Measurements from ENCODE around the gene MRPL28.
"Not testable (repeated sequence)": the region's sequence is repeated elsewhere in the genome, so short reads cannot be mapped to it uniquely, and the experiment has no call there.

Gene MRPL28

GRCh38 chr16:379961-380761 lies 9.8 kb upstream of the MRPL28 start:
- POLR2A ChIA-PET: interaction anchor here (4.0 kb wide), 1 partner anchor 9 kb away, joined by 17 read pairs; the partner anchor contains the start of gene MRPL28
- TF ChIP-seq ELF4 (IDR thresholded peaks at IDR 0.05) (no peak), SP1 (IDR thresholded peaks at IDR 0.05) (no peak), ARNT (IDR thresholded peaks at IDR 0.05) (no peak), BHLHE40 (IDR thresholded peaks at IDR 0.05; ENCODE audit: borderline replicate concordance) (no peak), FOXM1 (IDR thresholded peaks at IDR 0.05; ENCODE audit: borderline replicate concordance) (no peak), LEF1 (IDR thresholded peaks at IDR 0.05; ENCODE audit: borderline replicate concordance) (no peak), TARDBP (IDR thresholded peaks at IDR 0.05) (no peak), CTBP1 (IDR thresholded peaks at IDR 0.05; ENCODE audit: borderline replicate concordance) (no peak), NFRKB (IDR thresholded peaks at IDR 0.05) (no peak), ZNF384 (IDR thresholded peaks at IDR 0.05) (no peak), SUZ12 (IDR thresholded peaks at IDR 0.05) (no peak), L3MBTL2 (conservative IDR thresholded peaks at IDR 0.05) (no peak), HDGF (IDR thresholded peaks at IDR 0.05; ENCODE audit: borderline replicate concordance) (no peak), FOXA1 (IDR thresholded peaks at IDR 0.05) (no peak), FOXK2 (IDR thresholded peaks at IDR 0.05) (no peak)
- TF ChIP-seq, protein P1, sequence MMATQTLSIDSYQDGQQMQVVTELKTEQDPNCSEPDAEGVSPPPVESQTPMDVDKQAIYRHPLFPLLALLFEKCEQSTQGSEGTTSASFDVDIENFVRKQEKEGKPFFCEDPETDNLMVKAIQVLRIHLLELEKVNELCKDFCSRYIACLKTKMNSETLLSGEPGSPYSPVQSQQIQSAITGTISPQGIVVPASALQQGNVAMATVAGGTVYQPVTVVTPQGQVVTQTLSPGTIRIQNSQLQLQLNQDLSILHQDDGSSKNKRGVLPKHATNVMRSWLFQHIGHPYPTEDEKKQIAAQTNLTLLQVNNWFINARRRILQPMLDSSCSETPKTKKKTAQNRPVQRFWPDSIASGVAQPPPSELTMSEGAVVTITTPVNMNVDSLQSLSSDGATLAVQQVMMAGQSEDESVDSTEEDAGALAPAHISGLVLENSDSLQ (IDR thresholded peaks at IDR 0.05): no peak
- CTCF ChIA-PET: interaction anchor here (0.6 to 1.0 kb wide), 2 partner anchors 9 to 113 kb away, joined by 3 to 6 read pairs; partner anchors contain the start of gene MRPL28
- no peak for DNase-seq (ENCODE audit: extremely low spot score)

DNA sequence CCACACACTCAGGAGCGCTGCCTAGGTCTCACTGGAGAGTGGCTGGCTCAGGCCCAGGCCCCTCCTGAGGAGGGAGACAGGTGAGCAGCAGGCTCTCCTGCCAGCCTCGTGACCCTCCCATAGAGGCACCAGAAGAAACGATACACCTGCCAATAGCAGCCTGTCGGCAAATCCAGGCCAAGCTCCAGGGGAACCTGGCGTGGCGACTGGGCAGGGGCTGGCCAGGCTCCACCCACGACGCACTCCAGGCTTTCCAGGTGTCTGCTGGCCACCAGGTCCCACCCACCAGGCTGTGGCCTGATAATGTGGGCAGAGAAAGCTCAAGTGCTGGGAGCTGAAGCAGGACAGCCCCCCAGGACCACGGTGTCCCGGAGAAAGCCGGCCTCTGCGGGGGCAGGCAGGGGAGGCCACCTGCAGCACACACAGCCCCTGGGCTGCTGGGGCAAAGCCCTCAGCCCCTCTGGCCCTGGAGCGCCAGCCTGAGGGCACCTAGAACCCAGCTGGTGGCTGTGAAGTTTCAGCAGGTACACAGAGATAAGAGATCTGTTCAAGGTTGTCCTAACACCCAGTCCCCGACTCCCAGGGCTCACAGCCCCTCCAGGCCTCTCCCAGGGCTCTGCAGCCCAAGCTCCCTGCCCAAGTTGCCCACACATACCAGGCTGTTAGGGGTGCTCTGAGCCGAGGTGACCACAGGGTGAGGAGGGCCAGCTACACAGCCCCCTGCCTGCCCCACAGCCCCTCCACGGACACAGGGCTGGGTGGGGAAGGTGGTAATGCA lies 9.0 kb upstream of the MRPL28 start:
- no peak for TF ChIP-seq BHLHE40 (IDR thresholded peaks at IDR 0.05; ENCODE audit: borderline replicate concordance)
- no peak for TF ChIP-seq L3MBTL2 (conservative IDR thresholded peaks at IDR 0.05)
- TF ChIP-seq LEF1 (IDR thresholded peaks at IDR 0.05; ENCODE audit: borderline replicate concordance): no peak
- TF ChIP-seq FOXK2 (IDR thresholded peaks at IDR 0.05): no peak
- TF ChIP-seq CTBP1 (IDR thresholded peaks at IDR 0.05; ENCODE audit: borderline replicate concordance): no peak
- DNase-seq (ENCODE audit: extremely low spot score): no peak
- ChIA-PET POLR2A (no interaction called here), CTCF (no interaction called here)

DNA sequence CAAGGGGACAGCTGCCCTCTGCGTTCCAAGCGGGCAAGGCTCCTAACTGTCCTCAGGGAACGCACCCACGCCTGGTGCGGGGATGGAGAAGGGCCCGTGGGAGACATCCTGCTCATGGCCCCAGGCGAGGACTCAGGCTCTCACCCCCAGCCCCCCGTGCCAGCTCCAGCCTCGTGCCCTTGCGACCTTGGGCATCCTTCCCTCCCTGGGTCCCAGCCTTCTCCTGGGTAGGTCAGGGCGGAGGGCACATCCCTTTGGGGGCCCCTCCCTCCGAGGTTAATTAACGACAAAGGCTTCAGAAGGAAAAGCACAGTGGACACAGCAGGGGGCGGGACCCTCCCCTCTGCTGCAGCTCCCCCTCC lies 8.5 kb upstream of the MRPL28 start:
- CTCF ChIA-PET: no interaction called here

GRCh38 chr16:378113-378820 lies 7.9 kb upstream of the MRPL28 start:
- POLR2A ChIA-PET; CTCF ChIA-PET; DNase-seq (ENCODE audit: extremely low spot score): not testable (repeated sequence)

More for the DNA sequence above, 8.5 kb upstream of the MRPL28 start:
- no peak for TF ChIP-seq SP1 (IDR thresholded peaks at IDR 0.05)
- TF ChIP-seq, protein P1 (IDR thresholded peaks at IDR 0.05): no peak
- no peak for TF ChIP-seq FOXK2 (IDR thresholded peaks at IDR 0.05)
- TF ChIP-seq FOXA1 (IDR thresholded peaks at IDR 0.05): no peak
- TF ChIP-seq LEF1 (IDR thresholded peaks at IDR 0.05; ENCODE audit: borderline replicate concordance): no peak
- no peak for TF ChIP-seq ZNF384 (IDR thresholded peaks at IDR 0.05)
- TF ChIP-seq SUZ12 (IDR thresholded peaks at IDR 0.05): no peak
- TF ChIP-seq ARNT (IDR thresholded peaks at IDR 0.05): no peak
- TF ChIP-seq HDGF (IDR thresholded peaks at IDR 0.05; ENCODE audit: borderline replicate concordance): no peak
- TF ChIP-seq NFRKB (IDR thresholded peaks at IDR 0.05): no peak
- POLR2A ChIA-PET: no interaction called here
- no peak for DNase-seq (ENCODE audit: extremely low spot score)

DNA sequence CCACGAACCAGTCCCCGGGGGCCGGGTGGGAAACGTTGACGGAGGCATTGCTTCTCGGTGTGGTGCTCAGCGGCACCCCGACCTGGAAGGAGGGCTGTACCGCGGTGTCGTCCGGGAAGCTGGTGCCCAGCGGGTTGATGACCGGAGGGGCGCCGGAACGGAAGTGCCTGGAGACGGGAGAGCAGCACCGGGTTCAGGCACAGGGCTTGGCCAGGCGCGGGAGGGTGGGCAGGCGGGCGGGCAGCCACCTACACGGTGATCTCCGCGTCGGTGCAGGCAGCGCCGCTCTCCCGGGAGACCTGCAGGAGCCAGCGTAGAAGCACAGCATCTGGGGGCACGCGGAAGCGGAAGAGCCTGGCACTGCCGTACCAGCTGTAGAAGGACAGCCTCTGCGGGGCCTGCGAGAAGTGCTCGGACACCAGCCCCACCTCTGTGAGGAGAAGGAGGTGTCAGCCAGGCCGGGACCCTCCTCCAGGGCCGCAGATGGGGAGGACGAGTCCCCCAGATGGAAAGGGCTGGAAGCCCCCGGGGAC lies 7.1 kb upstream of the MRPL28 start:
- DNase-seq (ENCODE audit: extremely low spot score): no peak
- ChIA-PET POLR2A (no interaction called here), CTCF (no interaction called here)
- TF ChIP-seq BHLHE40 (IDR thresholded peaks at IDR 0.05; ENCODE audit: borderline replicate concordance) (no peak), LEF1 (IDR thresholded peaks at IDR 0.05; ENCODE audit: borderline replicate concordance) (no peak), L3MBTL2 (conservative IDR thresholded peaks at IDR 0.05) (no peak), FOXK2 (IDR thresholded peaks at IDR 0.05) (no peak)

DNA sequence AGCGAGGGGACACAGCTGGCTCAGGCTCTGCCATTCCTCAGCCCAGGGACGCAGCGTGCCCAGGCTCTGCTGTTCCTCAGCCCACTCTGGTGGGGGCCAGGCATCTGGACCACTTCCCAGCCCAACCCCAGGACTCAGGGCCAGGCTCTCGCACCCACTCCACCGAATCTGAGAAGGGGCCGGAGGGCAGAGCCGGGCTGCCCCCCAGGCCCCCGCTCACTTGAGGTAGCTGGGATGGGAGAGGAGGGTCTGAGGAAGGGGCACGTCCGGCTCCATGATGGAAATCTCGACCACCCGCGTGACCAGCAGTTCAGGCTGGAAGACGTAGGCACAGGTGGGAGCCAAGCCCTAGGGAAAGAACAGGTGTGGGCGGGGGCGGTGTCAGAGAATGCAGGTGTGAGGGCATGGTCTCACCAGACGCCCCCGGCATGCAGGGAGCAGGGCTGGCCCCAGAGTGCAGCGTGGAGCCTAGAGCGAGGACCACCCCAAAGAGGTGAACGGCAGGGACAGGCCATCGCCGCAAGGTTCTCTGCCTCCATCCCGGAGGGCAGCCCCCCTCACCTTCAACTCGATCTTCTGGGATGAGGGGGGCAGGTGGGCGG lies 6.6 kb upstream of the MRPL28 start:
- ChIA-PET CTCF (no interaction called here), POLR2A (no interaction called here)
- TF ChIP-seq NFRKB (IDR thresholded peaks at IDR 0.05) (no peak), LEF1 (IDR thresholded peaks at IDR 0.05; ENCODE audit: borderline replicate concordance) (no peak), HDGF (IDR thresholded peaks at IDR 0.05; ENCODE audit: borderline replicate concordance) (no peak), BHLHE40 (IDR thresholded peaks at IDR 0.05; ENCODE audit: borderline replicate concordance) (no peak), SP1 (IDR thresholded peaks at IDR 0.05) (no peak), SUZ12 (IDR thresholded peaks at IDR 0.05) (no peak), ARNT (IDR thresholded peaks at IDR 0.05) (no peak), FOXK2 (IDR thresholded peaks at IDR 0.05) (no peak), FOXA1 (IDR thresholded peaks at IDR 0.05) (no peak), CTBP1 (IDR thresholded peaks at IDR 0.05; ENCODE audit: borderline replicate concordance) (no peak)
- TF ChIP-seq, protein P1 (IDR thresholded peaks at IDR 0.05): no peak
- no peak for DNase-seq (ENCODE audit: extremely low spot score)
